GM18909 (cell line): ENCODE measurements around the gene MVD.
A peak's percentile ranks its signal among the peaks of the same experiment; 100 is the strongest.

ENCODE experiments used
- ATAC-seq: cut with Tn5 transposase; IDR thresholded peaks from one replicate; pipeline ENCODE4 v1.9.1; 2021; ENCODE audit warnings: mild to moderate bottlenecking; ENCODE audit not compliant: unreplicated experiment, poor library complexity

The MVD gene

GRCh38 chr16:88646345-88647034 lies 16.4 kb downstream of the MVD start:
- no peak for ATAC-seq

- no peak for ATAC-seq
Observed at GRCh38 chr16:88645941-88646340, 16.9 kb downstream of the MVD start.

- no peak for ATAC-seq
Observed at GRCh38 chr16:88645455-88645854, 17.4 kb downstream of the MVD start.

GRCh38 chr16:88643644-88643932 lies 19.3 kb downstream of the MVD start:
- no peak for ATAC-seq

GRCh38 chr16:88642881-88643643 lies 19.8 kb downstream of the MVD start:
- no peak for ATAC-seq

GRCh38 chr16:88640498-88641247 lies 22.2 kb downstream of the MVD start:
- ATAC-seq, result no peak

- no peak for ATAC-seq
Observed at GRCh38 chr16:88640039-88640495, 22.8 kb downstream of the MVD start.

- no peak for ATAC-seq
Observed at GRCh38 chr16:88639231-88640038, 23.5 kb downstream of the MVD start.

GRCh38 chr16:88638323-88639230 lies 24.3 kb downstream of the MVD start, which contains the start of gene IL17C:
TSS of gene IL17C (plus strand) at chr16:88638572. CDS start at chr16:88638642, 70 bp downstream.
- ATAC-seq, result no peak

- ATAC-seq, result no peak
Observed at GRCh38 chr16:88636488-88637265, 26.2 kb downstream of the MVD start.

GRCh38 chr16:88635671-88636319 lies 27.1 kb downstream of the MVD start:
- no peak for ATAC-seq

GRCh38 chr16:88634994-88635670 lies 27.8 kb downstream of the MVD start:
- no peak for ATAC-seq

GRCh38 chr16:88634141-88634993 lies 28.5 kb downstream of the MVD start:
- peak; percentile 60 for ATAC-seq

GRCh38 chr16:88633684-88634140 lies 29.2 kb downstream of the MVD start:
- peak; percentile 35 for ATAC-seq

GRCh38 chr16:88632587-88632930 lies 30.3 kb downstream of the MVD start:
- ATAC-seq, result no peak

- no peak for ATAC-seq
Observed at GRCh38 chr16:88631920-88632586, 30.8 kb downstream of the MVD start.
